HepG2 (cell line): ENCODE results near the gene SLC8A2. TPM values are rescaled to one million over a fixed set of nuclear protein-coding genes. Genes with fewer than 3 reads are reported as not detected.

Experiments
- ATAC-seq: fragments of 200-7000 bp; cut with Tn5 transposase; 3 replicates; pipeline ENCODE4 v1.9.1; 2020; ENCODE audit warnings: mild to moderate bottlenecking, moderate library complexity
- BruUV-seq: library from RNA; stranded (reverse); fragments of 400-500 nt; replicated peaks from 2 replicates; lab custom pipeline; 2021; lab: Mats Ljungman, UMichigan
- CTCF ChIA-PET: fragments of 300-600 bp; formaldehyde crosslinking; extraction: SDS; loops from one replicate; lab custom pipeline; 2021; ENCODE audit warnings: low total read pairs, inconsistent platforms, low intra/inter-chr PET ratio; lab: Yijun Ruan, JAX
- POLR2A ChIA-PET: fragments of 350-600 bp; sonication (Branson Sonifier 250); formaldehyde crosslinking; loops from one replicate; lab custom pipeline; 2020; ENCODE audit warnings: antibody characterized with exemption, inconsistent platforms; lab: Yijun Ruan, JAX
- DNase-seq: peaks from one replicate; pipeline ENCODE4 v3.0.0-alpha.2; 2015; ENCODE audit warnings: low spot score
- FAIRE-seq: peaks from 3 replicates; lab custom pipeline; 2011; peaks lifted over from hg19 to GRCh38; lab: Jason Lieb, UNC
- H2AFZ ChIP-seq: one replicate; pipeline ENCODE4 v1.6.1; 2011; ENCODE audit warnings: low read length, inconsistent platforms
- H3K27ac ChIP-seq: fragments of 300-600 bp; 3 replicates; pipeline ENCODE4 v1.8.0; 2011; ENCODE audit warnings: mixed run types, mild to moderate bottlenecking, mixed read lengths, low read length, inconsistent platforms; ENCODE audit not compliant: insufficient read depth; ENCODE audit errors: extremely low read length
- H3K27me3 ChIP-seq, 2 experiments: fragments of 200-600 bp in 1 of 2; 2 replicates in 1 of 2; 3 replicates in 1 of 2; pipeline versions ENCODE4 v1.6.0 to v1.8.0; 2011; ENCODE audit warnings: low read length in 2 of 2, mild to moderate bottlenecking in 2 of 2, moderate library complexity in 2 of 2, inconsistent platforms in 1 of 2; ENCODE audit not compliant: insufficient read depth in 2 of 2, control insufficient read depth in 1 of 2
- H3K36me3 ChIP-seq, 2 experiments: fragments of 200-600 bp in 1 of 2; replicated peaks in 1 of 2; 2 replicates in 1 of 2; 3 replicates in 1 of 2; pipeline versions ENCODE4 v1.5.1 to v1.8.0; 2011; ENCODE audit warnings: low read length in 2 of 2, inconsistent platforms in 1 of 2; ENCODE audit not compliant: insufficient read depth in 2 of 2, control insufficient read depth in 1 of 2
- H3K4me1 ChIP-seq: 2 replicates; pipeline ENCODE4 v1.5.1; 2012; ENCODE audit warnings: low read length, inconsistent platforms; ENCODE audit not compliant: insufficient read depth
- H3K4me2 ChIP-seq: 2 replicates; pipeline ENCODE4 v1.6.0; 2011; ENCODE audit warnings: low read depth, low read length, inconsistent platforms
- H3K4me3 ChIP-seq, 3 experiments: fragments of 200-600 bp in 1 of 3; sonication (generic), shearing (Covaris generic) in 1 of 3; replicated peaks in 1 of 3; 2 replicates each; pipeline ENCODE4 v1.5.1; 2011 to 2016; ENCODE audit warnings: low read length in 3 of 3, inconsistent platforms in 2 of 3, low read depth in 2 of 3, mild to moderate bottlenecking in 2 of 3, control low read depth in 1 of 3, mixed read lengths in 1 of 3; ENCODE audit not compliant: insufficient read depth in 1 of 3
- H3K79me2 ChIP-seq: one replicate; pipeline ENCODE4 v1.6.1; 2011; ENCODE audit warnings: low read length, inconsistent platforms; ENCODE audit not compliant: insufficient read depth
- H3K9ac ChIP-seq: 2 replicates; pipeline ENCODE4 v1.6.0; 2011; ENCODE audit warnings: mild to moderate bottlenecking, low read depth, low read length, inconsistent platforms; ENCODE audit not compliant: insufficient read depth
- H3K9me3 ChIP-seq: 2 replicates; pipeline ENCODE4 v1.5.1; 2012; ENCODE audit warnings: mild to moderate bottlenecking, low read length
- H4K20me1 ChIP-seq: 2 replicates; pipeline ENCODE4 v1.6.0; 2011; ENCODE audit warnings: inconsistent platforms, mild to moderate bottlenecking, low read length, moderate library complexity; ENCODE audit not compliant: insufficient read depth
- CHCHD3 ChIP-seq: sonication (generic); formaldehyde crosslinking; IDR thresholded peaks from 2 replicates; pipeline ENCODE4 v1.8.0; 2022; ENCODE audit warnings: mild to moderate bottlenecking, missing genetic modification reagents, moderate library complexity
- DR1 ChIP-seq: sonication (generic); formaldehyde crosslinking; IDR thresholded peaks from 2 replicates; pipeline ENCODE4 v1.8.0; 2021; ENCODE audit warnings: mild to moderate bottlenecking, missing genetic modification reagents, inconsistent platforms
- ELF4 ChIP-seq: sonication (generic); formaldehyde crosslinking; IDR thresholded peaks from 2 replicates; pipeline ENCODE4 v1.5.0; 2020; ENCODE audit warnings: missing genetic modification reagents, mild to moderate bottlenecking, moderate library complexity, borderline replicate concordance
- FOXA1 ChIP-seq, 2 experiments: fragments of 450-650 bp in 1 of 2; sonication (generic) in 1 of 2; formaldehyde crosslinking in 1 of 2; IDR thresholded peaks; 2 replicates each; pipeline versions ENCODE4 v1.4.0 to v1.6.1; 2016 to 2020; ENCODE audit warnings: missing genetic modification reagents in 1 of 2
- FOXJ3 ChIP-seq: sonication (generic); formaldehyde crosslinking; IDR thresholded peaks from 2 replicates; pipeline ENCODE4 v1.4.0; 2020; ENCODE audit warnings: missing genetic modification reagents, mild to moderate bottlenecking, borderline replicate concordance
- NFYB ChIP-seq: sonication (generic); formaldehyde crosslinking; IDR thresholded peaks from 2 replicates; pipeline ENCODE4 v1.4.0; 2020; ENCODE audit warnings: missing genetic modification reagents
- PHF5A ChIP-seq: IDR thresholded peaks from one replicate; pipeline ENCODE4 v1.6.1; 2018; ENCODE audit warnings: low read depth, missing genetic modification reagents; ENCODE audit not compliant: unreplicated experiment
- RFX5 ChIP-seq: IDR thresholded peaks from 2 replicates; pipeline ENCODE4 v1.6.1; 2011; ENCODE audit warnings: low read depth, low read length, improper control_type of control experiment
- RFXAP ChIP-seq: sonication (generic); formaldehyde crosslinking; IDR thresholded peaks from 2 replicates; pipeline ENCODE4 v1.4.0; 2020; ENCODE audit warnings: missing genetic modification reagents, borderline replicate concordance
- SOX5 ChIP-seq: IDR thresholded peaks from 2 replicates; pipeline ENCODE4 v1.6.1; 2016; ENCODE audit warnings: borderline replicate concordance
- SP1 ChIP-seq, 2 experiments: fragments of 450-650 bp in 1 of 2; sonication (generic) in 1 of 2; formaldehyde crosslinking in 1 of 2; IDR thresholded peaks; 2 replicates each; pipeline versions ENCODE4 v1.4.0 to v1.6.1; 2016 to 2020; ENCODE audit warnings: missing genetic modification reagents in 1 of 2
- SPEN ChIP-seq: sonication (generic); formaldehyde crosslinking; IDR thresholded peaks from 2 replicates; pipeline ENCODE4 v1.5.1; 2020; ENCODE audit warnings: low read depth, mild to moderate bottlenecking, missing genetic modification reagents
- SRSF4 ChIP-seq: fragments of 200-400 bp; formaldehyde crosslinking; IDR thresholded peaks from one replicate; pipeline ENCODE4 v1.6.1; 2018; ENCODE audit warnings: mild to moderate bottlenecking, low read depth, low read length, moderate library complexity; ENCODE audit not compliant: poor library complexity, severe bottlenecking
- ZKSCAN1 ChIP-seq: fragments of 150-350 bp; IDR thresholded peaks from 2 replicates; pipeline ENCODE4 v1.6.1; 2014; ENCODE audit warnings: low read length
- ZNF329 ChIP-seq: sonication (generic); formaldehyde crosslinking; IDR thresholded peaks from 2 replicates; pipeline ENCODE4 v1.9.0; 2021; ENCODE audit warnings: low read depth, mild to moderate bottlenecking, missing genetic modification reagents
- WGBS: methylation state at CpG from one replicate; pipeline ENCODE4 v1.1.6; 2017; ENCODE audit warnings: low lambda C conversion rate; 5-methylcytosine and 5-hydroxymethylcytosine counted together
- in situ Hi-C: cut with HindIII; loops from 2 replicates; pipeline ENCODE4 v1.10.0; 2017; ENCODE audit warnings: low pct_unique_long_range_greater_than_20kb; ENCODE audit not compliant: extremely low pct_ligation_motif_present
- intact Hi-C: fragments of 100-400 bp; cut with micrococcal nuclease; formaldehyde crosslinking; loops from one replicate; pipeline ENCODE4 v1.10.0; 2022; ENCODE audit not compliant: unreplicated experiment
- polyA plus RNA-seq, 8 experiments: library from polyadenylated mRNA; depleted of rRNA in 3 of 8; stranded (reverse) in 7 of 8; unstranded in 1 of 8; fragments of >200 nt; fragmentation: Illumina TruSeq in 4 of 8; extraction: Trizol in 4 of 8; gene quantifications; 2 replicates each; pipeline versions ENCODE4 v1.2.1 to v1.2.3, GENCODE V29; 2011 to 2016; ENCODE audit warnings: low read depth in 4 of 8, missing spikeins in 1 of 8, mixed read lengths in 1 of 8; ENCODE audit not compliant: insufficient read depth in 1 of 8
- total RNA-seq, 5 experiments: library from RNA; depleted of rRNA; stranded (reverse); fragments of >200 nt; fragmentation: Illumina TruSeq; extraction: Trizol; gene quantifications; 2 replicates each; pipeline ENCODE4 v1.2.3, GENCODE V29; 2016; ENCODE audit warnings: low read depth in 1 of 5
- TF ChIP-seq, protein P1 (sequence below): sonication (generic); formaldehyde crosslinking; IDR thresholded peaks from 2 replicates; pipeline ENCODE4 v1.4.0; 2020; ENCODE audit warnings: mild to moderate bottlenecking, missing genetic modification reagents
- TF ChIP-seq, protein P2 (sequence below): sonication (generic); formaldehyde crosslinking; IDR thresholded peaks from 2 replicates; pipeline ENCODE4 v1.4.0; 2020; ENCODE audit warnings: mild to moderate bottlenecking, missing genetic modification reagents, borderline replicate concordance
- TF ChIP-seq, protein P3 (sequence below): sonication (generic); formaldehyde crosslinking; IDR thresholded peaks from 2 replicates; pipeline ENCODE4 v1.8.0; 2022; ENCODE audit warnings: missing genetic modification reagents, mild to moderate bottlenecking, moderate library complexity, borderline replicate concordance

Gene SLC8A2
- total and polyA plus RNA-seq, 2 of the 13 experiments (the other 11 are each of a cell fraction or from before 2014, with no cell fraction given) = 0.02 TPM; not detected in 1

DNA sequence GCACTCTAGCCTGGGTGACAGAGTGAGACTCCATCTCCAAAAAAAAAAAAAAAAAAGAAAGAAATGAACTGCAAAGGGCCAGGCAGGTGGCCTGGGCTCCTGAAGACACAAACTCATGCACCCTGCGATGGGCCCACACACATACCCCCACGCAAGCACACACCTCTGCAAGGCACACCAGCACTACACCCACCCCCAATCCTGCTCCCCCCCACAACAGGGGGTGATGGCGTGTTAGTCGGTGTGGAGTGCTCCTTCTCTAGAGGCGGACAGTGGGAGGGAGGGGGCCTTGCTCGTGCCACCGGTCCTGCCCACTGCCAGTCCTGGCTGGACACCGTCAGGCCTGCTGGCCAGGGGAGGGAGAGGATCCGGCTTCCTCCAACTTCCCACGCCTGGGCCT, 1.6 kb upstream of the SLC8A2 start (continued):
- TF ChIP-seq RFXAP (CRISPR knock-in tag) = no peak
- no peak for TF ChIP-seq DR1 (CRISPR knock-in tag)
- no peak for TF ChIP-seq NFYB (CRISPR knock-in tag)
- no peak for TF ChIP-seq FOXA1 (IDR thresholded peaks at IDR 0.05)
- no peak for TF ChIP-seq FOXA1 (CRISPR knock-in tag; IDR thresholded peaks at IDR 0.05)
- TF ChIP-seq CHCHD3 (CRISPR knock-in tag) = no peak
- TF ChIP-seq RFX5 = no peak
- TF ChIP-seq, protein P1, sequence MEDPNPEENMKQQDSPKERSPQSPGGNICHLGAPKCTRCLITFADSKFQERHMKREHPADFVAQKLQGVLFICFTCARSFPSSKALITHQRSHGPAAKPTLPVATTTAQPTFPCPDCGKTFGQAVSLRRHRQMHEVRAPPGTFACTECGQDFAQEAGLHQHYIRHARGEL (CRISPR knock-in tag) = no peak
- TF ChIP-seq SPEN (CRISPR knock-in tag) = no peak
- no peak for TF ChIP-seq ZNF329 (CRISPR knock-in tag)

DNA sequence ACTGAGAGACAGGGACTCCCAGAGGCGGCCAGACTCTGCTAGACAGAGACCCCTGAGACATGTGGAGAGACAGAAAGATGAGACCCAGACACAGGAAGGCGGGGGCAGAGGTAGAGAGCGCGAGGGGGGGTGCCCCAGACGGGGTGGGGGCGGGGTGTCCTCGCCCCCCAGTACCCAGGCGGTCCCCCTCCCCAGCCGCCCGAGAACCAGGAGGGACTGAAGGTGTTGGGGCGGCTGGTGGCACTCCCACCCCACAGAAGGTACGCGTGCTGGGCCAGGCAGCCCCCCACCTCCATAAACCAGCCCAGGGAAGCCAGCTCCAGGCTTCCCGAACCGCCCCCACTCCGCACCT, 336 bp downstream of the SLC8A2 start:
- POLR2A ChIA-PET = no interaction called here
- 14% methylated on average over 8 of the region's 16 CpGs for WGBS
- CTCF ChIA-PET = no interaction called here
- Histone ChIP-seq H3K4me2 (no peak overlapping the region), H3K27me3 (peaks cover 3 to 43% of the 10 kb centered on the region in 2 experiments; a peak in 4 of 5 replicates), H3K9me3 (no peaks in the 10 kb centered on the region), H3K4me1 (peaks cover 6% of the 10 kb centered on the region; the same call in 1 of the 2 replicates), H3K4me3 (peak overlapping the region in 1 of 3 experiments; percentile 16; a peak in 1 of 6 replicates), H3K9ac (no peak overlapping the region), H4K20me1 (no peaks in the 10 kb centered on the region), H3K36me3 (no peaks in the 10 kb centered on the region), H2AFZ (no peak overlapping the region), H3K27ac (no peak overlapping the region), H3K79me2 (no peaks in the 10 kb centered on the region)
- in situ Hi-C loops (no loop called here), intact Hi-C loops (no loop called here)
- ATAC-seq (peak; percentile 21; the same call in 2 of the 3 replicates), DNase-seq (no peak), FAIRE-seq (no peak)
- no TSS peak for BruUV-seq
- TF ChIP-seq, protein P2, sequence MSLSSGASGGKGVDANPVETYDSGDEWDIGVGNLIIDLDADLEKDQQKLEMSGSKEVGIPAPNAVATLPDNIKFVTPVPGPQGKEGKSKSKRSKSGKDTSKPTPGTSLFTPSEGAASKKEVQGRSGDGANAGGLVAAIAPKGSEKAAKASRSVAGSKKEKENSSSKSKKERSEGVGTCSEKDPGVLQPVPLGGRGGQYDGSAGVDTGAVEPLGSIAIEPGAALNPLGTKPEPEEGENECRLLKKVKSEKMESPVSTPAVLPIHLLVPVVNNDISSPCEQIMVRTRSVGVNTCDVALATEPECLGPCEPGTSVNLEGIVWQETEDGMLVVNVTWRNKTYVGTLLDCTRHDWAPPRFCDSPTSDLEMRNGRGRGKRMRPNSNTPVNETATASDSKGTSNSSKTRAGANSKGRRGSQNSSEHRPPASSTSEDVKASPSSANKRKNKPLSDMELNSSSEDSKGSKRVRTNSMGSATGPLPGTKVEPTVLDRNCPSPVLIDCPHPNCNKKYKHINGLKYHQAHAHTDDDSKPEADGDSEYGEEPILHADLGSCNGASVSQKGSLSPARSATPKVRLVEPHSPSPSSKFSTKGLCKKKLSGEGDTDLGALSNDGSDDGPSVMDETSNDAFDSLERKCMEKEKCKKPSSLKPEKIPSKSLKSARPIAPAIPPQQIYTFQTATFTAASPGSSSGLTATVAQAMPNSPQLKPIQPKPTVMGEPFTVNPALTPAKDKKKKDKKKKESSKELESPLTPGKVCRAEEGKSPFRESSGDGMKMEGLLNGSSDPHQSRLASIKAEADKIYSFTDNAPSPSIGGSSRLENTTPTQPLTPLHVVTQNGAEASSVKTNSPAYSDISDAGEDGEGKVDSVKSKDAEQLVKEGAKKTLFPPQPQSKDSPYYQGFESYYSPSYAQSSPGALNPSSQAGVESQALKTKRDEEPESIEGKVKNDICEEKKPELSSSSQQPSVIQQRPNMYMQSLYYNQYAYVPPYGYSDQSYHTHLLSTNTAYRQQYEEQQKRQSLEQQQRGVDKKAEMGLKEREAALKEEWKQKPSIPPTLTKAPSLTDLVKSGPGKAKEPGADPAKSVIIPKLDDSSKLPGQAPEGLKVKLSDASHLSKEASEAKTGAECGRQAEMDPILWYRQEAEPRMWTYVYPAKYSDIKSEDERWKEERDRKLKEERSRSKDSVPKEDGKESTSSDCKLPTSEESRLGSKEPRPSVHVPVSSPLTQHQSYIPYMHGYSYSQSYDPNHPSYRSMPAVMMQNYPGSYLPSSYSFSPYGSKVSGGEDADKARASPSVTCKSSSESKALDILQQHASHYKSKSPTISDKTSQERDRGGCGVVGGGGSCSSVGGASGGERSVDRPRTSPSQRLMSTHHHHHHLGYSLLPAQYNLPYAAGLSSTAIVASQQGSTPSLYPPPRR = no peak
- no peak for TF ChIP-seq FOXJ3 (CRISPR knock-in tag)
- no peak for TF ChIP-seq ELF4 (CRISPR knock-in tag)
- TF ChIP-seq, protein P3, sequence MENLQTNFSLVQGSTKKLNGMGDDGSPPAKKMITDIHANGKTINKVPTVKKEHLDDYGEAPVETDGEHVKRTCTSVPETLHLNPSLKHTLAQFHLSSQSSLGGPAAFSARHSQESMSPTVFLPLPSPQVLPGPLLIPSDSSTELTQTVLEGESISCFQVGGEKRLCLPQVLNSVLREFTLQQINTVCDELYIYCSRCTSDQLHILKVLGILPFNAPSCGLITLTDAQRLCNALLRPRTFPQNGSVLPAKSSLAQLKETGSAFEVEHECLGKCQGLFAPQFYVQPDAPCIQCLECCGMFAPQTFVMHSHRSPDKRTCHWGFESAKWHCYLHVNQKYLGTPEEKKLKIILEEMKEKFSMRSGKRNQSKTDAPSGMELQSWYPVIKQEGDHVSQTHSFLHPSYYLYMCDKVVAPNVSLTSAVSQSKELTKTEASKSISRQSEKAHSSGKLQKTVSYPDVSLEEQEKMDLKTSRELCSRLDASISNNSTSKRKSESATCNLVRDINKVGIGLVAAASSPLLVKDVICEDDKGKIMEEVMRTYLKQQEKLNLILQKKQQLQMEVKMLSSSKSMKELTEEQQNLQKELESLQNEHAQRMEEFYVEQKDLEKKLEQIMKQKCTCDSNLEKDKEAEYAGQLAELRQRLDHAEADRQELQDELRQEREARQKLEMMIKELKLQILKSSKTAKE (CRISPR knock-in tag) = no peak
- no peak for TF ChIP-seq SOX5 (CRISPR knock-in tag)
- no peak for TF ChIP-seq SRSF4
- TF ChIP-seq SP1 (IDR thresholded peaks at IDR 0.05) = no peak
- no peak for TF ChIP-seq SP1 (CRISPR knock-in tag; IDR thresholded peaks at IDR 0.05)
- TF ChIP-seq PHF5A (CRISPR knock-in tag) = no peak
- TF ChIP-seq ZKSCAN1 = no peak
